HG03095 (cell line): ENCODE data around the gene FANCE.
"Not testable (repeated sequence)": the region's sequence is repeated elsewhere in the genome, so short reads cannot be mapped to it uniquely, and the experiment has no call there.

Experiments
- ATAC-seq: cut with Tn5 transposase; IDR thresholded peaks from one replicate; pipeline ENCODE4 v1.9.1; 2021; ENCODE audit warnings: moderate library complexity; ENCODE audit not compliant: unreplicated experiment

FANCE gene

GRCh38 chr6:35429463-35429862, 22.7 kb upstream of the FANCE start:
- ATAC-seq = no peak

GRCh38 chr6:35432291-35432690, 19.8 kb upstream of the FANCE start:
- no peak for ATAC-seq

- ATAC-seq = not testable (repeated sequence)
Measured at GRCh38 chr6:35432702-35433101, 19.4 kb upstream of the FANCE start.

- ATAC-seq = no peak
Measured at GRCh38 chr6:35435074-35435837, 16.9 kb upstream of the FANCE start.

GRCh38 chr6:35436071-35436857, 15.9 kb upstream of the FANCE start:
- ATAC-seq = no peak

GRCh38 chr6:35438378-35439065, 13.6 kb upstream of the FANCE start:
- ATAC-seq = not testable (repeated sequence)

- ATAC-seq = no peak
Measured at GRCh38 chr6:35439308-35439707, 12.8 kb upstream of the FANCE start.

GRCh38 chr6:35441205-35441604, 10.9 kb upstream of the FANCE start:
- no peak for ATAC-seq

GRCh38 chr6:35441642-35442041, 10.5 kb upstream of the FANCE start:
- no peak for ATAC-seq

GRCh38 chr6:35442693-35443092, 9.4 kb upstream of the FANCE start:
- no peak for ATAC-seq

GRCh38 chr6:35443341-35444030, 8.7 kb upstream of the FANCE start:
- no peak for ATAC-seq

GRCh38 chr6:35445691-35446090, 6.4 kb upstream of the FANCE start:
- no peak for ATAC-seq

- ATAC-seq = no peak
Measured at GRCh38 chr6:35448191-35448590, 3.9 kb upstream of the FANCE start.

- ATAC-seq = no peak
Measured at GRCh38 chr6:35449287-35449881, 2.8 kb upstream of the FANCE start.

GRCh38 chr6:35451354-35452182, 570 bp upstream of the FANCE start:
- ATAC-seq = no peak

- ATAC-seq = no peak
Measured at GRCh38 chr6:35453236-35453635, 1.1 kb downstream of the FANCE start.

GRCh38 chr6:35454391-35455110, 2.4 kb downstream of the FANCE start:
- ATAC-seq = no peak

- no peak for ATAC-seq
Measured at GRCh38 chr6:35457907-35458306, 5.8 kb downstream of the FANCE start.

- ATAC-seq = no peak
Measured at GRCh38 chr6:35461270-35461669, 9.1 kb downstream of the FANCE start.
